COLO668 (cell line): ENCODE results near the gene HNRNPH3.
"Not testable (repeated sequence)": the region's sequence is repeated elsewhere in the genome, so short reads cannot be mapped to it uniquely, and the experiment has no call there.

Source experiments
- DNase-seq: peaks from one replicate; lab custom pipeline; 2025; ENCODE audit not compliant: unreplicated experiment; lab: John Stamatoyannopoulos, UW

Gene HNRNPH3, protein sequence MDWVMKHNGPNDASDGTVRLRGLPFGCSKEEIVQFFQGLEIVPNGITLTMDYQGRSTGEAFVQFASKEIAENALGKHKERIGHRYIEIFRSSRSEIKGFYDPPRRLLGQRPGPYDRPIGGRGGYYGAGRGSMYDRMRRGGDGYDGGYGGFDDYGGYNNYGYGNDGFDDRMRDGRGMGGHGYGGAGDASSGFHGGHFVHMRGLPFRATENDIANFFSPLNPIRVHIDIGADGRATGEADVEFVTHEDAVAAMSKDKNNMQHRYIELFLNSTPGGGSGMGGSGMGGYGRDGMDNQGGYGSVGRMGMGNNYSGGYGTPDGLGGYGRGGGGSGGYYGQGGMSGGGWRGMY

DNA sequence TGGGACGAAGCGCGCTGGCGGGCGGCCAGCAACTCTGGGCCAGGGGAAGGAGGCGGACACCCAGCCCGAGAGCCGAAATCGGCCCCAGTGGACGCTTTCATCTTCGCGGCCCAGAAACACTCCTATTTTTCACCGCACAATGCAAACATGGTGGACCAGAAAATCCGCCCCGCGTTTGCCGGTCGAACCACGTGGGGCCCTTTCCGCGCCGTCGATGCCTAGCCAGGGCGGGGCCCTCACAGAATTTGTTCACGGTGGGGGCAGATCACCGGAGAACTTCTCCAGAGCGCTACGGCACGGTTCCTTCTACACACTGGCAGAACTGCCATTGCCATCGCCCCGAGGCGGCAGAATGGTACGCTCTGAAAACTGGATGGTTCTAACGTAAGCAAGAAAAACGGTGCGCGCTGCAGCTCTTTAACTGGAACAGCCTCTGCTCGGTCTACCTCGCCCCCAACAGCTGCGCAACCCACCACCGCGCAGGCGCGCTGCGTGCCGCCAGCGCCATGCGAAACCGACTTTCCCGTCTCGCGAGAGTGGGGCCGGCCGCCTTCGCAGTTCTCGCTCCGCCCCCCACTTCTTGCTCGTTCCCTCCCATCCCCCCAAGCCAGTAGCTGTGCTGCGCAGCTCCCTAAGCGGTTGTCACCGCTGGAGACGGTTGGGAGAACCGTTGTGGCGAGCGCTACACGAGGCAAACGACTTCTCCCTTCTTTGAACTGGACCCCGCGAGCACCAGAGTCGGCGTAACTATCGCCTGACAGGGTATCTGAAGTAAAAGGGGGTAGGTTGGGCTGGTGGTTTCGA lies at the start of gene HNRNPH3:
TSS of gene HNRNPH3 (plus strand) at position 610 of the 804 bp plus-strand sequence. CDS start 5,158 bp downstream, outside the sequence.
- DNase-seq: peak; percentile 96

DNA sequence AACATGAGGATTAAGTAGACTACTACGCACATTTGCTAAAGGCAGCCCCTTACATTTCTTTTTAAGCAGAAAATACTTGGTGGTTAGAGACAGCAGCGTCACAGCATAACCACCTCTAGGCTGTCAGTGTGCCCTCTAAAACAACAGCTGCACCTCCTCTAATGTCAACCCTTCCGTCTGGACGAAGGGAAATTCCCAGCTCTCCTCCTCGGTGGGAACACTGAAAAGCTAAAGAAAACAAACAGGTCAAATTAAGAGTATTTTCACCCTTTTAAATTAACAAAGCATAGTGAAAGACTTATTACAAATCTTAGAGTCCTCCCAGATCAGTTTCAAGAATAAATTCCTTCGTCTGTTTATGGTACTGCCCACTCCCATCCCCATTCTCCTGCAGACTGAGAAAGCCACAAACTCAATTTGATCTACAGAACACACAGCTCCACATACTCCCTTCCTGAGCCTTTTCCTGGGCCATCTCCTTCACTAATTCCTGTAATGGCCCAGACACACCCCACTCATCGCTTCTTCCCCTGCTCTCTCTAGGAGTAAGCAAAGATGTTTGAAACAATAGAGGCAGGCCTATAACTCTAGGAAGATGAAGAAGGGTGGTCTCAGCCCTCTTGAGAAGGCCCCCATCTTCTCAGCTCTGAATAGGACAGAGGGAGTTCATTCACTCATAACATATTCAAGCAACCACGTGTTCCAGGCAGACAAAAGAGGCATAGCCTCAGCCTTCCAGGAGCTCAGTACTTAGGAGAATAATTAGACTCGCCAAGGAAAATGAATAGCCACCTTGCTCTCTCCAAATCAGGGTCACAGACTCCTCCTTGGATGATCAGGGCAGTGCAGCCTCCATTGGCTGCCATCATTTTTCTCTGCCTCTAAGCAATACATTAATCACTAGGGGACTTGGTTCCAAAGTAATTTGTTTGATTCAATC lies 47.5 kb upstream of the HNRNPH3 start:
- DNase-seq: no peak

DNA sequence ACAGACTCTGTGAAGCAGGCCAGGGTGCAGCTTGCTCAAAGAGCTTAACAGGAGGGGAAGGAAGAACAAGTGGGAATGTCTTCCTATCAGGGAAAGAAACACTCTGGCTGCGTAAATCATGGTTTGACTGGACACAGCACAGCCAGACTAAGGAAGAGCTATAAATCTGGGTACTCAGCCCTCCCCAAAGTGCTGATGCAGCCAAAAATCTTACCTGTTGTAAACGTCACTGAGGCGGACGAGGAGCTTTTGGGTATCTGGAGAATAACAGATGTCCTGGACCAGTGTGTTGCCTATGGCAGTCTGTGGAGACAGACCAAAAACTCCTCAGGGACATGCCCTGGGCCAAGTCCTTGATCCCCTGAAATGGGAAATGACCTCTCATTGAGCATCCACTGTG lies 43.1 kb upstream of the HNRNPH3 start:
- DNase-seq: no peak

DNA sequence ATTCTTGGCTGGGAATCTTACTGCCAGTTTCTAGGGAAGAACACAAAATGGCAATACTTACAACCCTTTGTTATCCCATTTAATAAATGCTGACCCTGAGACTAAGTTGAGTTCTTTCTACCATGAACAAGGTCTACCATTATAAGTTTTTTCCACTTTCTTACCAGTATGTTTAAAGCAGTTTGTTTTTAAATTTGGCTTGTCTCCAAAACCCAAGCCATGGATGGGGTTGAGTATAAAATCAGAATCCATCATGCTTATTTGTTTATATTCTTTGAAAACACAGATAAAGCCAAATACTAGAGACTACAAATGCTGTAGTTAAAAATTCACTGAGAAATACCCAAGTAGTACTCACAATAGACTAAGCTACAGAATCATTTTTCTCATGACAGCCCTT lies 41.1 kb upstream of the HNRNPH3 start:
- no peak for DNase-seq

DNA sequence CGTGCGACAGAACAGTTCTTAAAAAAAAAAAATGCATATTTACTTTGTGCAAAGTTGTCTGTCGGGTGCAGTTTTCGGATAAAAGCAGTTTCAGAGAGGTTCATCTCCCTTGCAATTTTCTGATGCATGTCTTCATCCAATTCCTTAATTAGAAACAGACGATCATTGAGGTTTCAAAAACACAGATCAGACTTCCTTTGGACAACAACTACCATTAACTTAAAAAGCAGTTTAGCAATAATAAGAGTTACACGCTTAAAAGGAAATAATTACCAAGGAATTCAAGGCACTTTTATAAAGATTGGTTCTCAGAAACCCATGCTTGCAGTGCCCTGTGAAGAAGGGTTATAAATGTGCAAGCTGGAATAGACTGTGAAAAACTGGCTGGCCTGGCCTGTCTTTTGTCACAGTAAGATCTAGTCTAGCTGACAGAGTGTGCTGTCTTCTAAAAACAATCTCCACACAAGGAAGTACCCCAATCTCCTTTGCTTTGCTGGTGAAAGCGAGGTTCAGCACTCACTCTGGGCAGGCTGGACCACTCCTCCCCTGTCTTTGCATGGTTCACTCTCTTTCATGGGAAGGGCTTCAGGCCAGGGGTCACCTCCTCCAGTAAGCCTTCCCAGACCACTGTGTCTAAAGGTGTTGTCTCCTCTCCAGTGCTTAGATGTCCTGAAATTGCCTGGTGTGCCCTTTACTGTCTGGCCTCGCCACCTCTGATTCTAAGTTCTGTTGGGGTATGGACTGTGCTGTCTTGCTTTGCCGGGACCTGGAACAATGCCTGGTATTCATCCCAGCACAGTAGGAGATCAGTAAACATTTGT lies 34.8 kb upstream of the HNRNPH3 start:
- DNase-seq: no peak

DNA sequence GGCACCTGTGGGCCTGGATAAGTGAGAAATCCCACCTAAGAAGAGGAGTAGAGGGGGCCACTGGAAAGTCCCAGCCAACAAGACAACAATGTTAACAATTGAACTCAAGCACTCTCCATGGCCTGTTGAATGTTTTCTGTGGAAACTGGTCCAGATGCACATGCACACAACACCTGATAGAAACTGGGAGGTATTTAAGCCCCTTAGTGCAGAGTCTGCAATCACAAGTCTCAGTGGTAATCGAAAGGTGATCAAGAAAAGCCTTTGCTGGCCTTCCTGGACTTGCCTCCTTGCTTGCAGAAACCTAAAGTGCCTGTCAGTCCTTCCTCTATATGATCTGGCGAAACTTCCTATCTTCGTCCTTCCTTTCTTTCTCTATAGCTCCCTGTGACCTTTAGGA lies 30.6 kb upstream of the HNRNPH3 start:
- DNase-seq: no peak

DNA sequence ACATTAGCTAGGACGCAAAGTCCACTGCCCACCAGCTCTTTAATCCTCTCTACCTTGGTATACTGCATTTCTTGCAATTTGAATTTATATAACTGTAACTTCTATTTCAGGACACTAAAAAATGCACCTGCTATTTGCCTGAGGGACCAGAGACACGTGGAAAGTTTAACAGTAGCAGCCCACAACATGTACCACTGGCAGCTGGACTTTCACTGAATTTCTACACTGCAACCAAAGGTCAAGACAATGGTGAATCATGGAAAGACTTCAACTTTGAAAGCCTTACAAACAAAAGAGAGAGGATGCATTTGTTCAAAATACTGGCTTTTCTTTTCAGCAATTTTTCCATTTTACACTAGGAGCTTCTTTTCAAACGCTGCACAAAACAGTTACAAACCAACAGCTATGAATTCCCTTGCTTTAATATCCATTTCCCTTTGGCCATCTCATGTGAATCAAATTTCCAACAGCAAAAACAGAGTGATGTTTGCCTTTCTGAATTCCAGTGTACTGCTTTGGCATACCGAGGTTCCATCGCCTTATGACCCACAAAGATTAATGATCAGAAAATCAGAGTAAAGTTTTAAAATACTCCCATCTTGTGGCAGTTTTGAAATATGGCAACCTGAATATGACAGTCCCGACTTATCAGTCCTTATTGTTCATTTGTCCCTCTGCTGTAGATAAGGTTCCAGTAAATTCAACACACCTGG lies 29.9 kb upstream of the HNRNPH3 start:
- no peak for DNase-seq

DNA sequence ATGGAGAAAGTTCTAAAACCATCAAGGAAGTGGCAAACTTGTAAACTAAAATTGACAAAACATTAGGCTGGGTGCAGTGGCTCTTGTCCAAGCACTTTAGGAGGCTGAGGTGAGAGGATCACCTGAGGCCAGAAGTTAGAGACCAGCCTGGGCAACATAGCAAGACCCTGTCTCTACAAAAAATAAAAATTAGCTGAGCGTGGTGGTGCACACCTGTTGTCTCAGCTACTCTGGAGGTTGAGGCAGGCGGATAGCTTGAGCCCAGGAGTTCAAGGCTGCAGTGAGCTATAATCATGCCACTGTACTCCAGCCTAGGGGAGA lies 29.4 kb upstream of the HNRNPH3 start:
- DNase-seq: no peak

DNA sequence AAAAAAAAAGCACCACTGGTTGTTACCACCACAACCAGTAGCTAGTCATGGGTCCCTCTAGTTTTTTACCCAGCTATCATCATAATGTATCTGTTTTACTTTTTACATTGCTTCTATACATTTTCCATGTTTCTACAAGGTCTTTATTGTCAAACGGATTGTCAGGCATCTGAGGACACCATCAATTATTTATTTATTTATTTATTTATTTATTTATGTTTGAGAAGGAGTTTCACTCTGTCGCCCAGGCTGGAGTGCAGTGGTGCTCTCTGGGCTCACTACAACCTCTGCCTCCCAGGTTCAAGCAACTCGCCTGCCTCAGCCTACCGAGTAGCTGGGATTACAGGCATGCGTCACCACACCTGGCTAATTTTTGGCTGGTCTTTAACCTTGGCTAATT lies 29.0 kb upstream of the HNRNPH3 start:
- no peak for DNase-seq

DNA sequence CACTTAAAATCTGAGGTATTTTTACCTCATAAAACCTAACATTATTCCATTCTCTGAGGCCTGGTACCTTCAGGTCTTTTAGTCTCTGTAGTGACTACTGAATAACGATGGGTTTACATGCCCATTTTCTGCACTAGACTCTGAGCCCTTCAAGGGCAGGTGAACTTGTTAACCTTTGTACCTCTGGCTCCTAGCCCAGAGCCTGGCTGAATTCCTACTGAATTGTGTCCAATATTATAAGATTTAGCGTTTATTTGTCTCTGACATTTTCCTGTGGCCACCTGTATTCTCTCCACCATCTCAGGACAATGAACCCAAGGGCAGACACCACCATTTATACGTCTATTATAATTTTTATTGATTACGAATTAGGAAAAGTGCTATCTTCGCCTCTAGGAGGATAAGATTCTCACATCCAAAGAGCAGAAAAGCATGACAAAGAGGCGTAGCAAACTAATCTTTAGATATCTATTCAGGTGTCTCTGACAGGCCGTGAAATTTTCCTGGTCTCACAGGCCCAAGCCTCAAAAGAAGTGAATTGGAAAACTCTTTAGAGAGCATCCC lies 27.9 kb upstream of the HNRNPH3 start:
- peak; percentile 11 for DNase-seq

DNA sequence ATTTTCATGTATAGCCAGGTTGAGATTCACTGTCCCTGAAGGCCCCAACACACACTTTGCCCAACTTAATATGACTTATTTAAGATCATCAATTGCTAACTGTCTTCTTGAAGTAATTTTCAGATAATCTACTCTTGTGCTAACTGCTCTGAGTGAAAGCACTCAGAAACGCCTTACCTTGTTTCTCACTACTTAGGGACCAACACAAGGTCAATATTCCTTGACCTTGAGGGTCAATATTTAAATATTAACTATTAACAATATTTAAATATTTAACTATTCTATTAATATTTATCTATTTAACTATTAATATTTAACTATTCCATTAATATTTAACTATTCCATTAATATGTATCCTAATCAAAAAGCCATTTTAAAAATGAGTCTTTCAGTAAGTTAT lies 26.0 kb upstream of the HNRNPH3 start:
- no peak for DNase-seq

DNA sequence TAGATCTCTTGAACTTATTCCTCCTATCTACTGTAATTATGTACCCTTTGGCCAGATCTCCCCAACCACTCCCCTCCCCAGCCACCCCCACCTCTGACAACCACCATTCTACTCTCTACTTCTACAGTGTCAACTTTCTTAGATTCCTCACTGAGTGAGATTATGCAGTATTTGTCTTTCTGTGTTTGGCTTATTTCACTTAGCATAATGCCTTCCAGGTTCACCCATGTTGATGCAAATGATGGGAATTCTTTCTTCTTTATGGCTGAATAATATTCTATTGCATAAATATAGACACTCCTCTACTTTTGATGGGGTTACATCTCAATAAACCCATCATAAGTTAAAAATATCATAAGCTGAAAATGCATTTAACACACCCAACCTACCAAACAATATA lies 21.3 kb upstream of the HNRNPH3 start:
- DNase-seq: no peak

DNA sequence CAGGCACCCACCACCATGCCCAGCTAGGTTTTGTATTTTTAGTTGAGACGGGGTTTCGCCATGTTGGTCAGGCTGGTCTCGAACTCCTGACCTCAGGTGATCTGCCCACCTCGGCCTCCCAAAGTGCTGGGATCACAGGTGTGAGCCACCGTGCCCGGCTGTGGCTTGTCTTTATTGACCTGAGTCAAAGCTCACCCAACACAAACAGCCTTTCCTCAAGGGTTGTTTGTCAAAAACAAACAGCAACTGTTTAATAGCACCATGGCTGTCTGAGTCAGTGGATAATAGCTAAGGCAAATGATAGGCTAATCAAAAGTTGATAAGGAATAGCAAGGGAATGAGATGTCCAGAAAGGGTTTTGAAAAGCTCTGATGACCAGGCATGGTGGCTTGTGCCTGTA lies 16.9 kb upstream of the HNRNPH3 start:
- DNase-seq: not testable (repeated sequence)

DNA sequence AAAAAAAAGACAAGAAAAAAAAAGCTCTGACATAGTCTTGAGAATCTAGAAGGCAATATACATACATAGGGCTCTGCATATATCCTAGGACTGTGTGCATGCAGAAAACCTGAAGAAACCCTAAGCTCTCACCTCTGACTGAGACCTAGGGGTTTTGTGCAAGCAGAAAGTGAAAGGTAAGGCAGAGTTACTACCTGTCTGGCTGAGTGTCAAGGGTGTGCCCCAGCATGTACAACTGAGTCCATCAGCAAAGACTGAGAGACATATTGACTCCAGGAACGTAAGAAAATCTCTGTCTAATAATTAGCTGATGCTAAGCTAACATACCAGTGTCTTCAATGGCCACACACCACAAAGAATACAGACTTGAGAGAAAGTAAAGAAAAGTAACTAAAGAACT lies 16.3 kb upstream of the HNRNPH3 start:
- no peak for DNase-seq

DNA sequence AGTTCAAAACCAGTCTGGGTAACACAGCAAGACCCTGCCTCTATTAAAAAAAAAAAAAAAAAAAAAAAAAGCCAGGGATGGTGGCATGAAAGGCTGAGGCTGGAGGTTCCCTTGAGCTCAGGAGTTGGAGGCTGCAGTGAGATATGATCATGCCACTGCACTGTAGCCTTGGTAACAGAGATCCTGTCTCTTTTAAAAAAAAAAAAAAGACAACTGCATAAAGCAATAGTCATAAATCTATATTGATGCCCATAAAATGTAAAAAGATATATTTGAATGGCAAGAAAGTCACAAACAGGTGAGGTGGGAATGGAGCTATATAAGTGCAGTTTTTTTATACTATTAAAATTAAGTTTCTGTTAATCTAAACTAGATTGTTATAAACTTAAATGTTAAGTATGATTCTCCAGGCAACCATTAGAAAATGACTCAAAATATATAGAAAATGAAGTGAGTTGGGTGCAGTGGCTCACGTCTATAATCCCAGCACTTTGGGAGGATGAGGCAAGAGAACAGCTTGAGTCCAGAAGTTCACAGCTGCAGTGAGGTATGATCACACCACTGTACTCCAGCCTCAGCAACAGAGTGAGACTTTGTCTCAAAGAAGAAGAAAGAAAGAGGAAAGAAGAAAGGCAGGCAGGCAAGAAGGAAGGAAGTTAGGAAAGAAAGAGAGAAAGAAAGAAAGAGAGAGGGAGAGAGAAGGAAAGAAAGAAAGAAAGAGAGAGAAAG lies 13.4 kb upstream of the HNRNPH3 start:
- no peak for DNase-seq

DNA sequence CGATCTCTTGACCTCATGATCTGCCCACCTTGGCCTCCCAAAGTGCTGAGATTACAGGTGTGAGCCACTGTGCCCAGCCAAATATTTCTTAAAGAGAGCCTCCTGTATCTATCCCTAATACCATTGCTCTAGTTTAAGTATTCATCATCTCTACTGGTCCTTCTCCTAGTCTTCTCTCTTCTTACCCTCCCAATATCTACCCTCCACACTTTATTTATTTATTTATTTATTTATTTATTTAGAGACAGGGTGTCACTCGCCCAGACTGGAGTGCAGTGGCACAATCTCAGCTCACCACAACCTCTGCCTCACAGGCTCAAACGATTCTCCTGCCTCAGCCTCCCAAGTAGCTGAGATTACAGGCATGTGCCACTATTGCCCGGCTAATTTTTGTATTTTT lies 7.5 kb upstream of the HNRNPH3 start:
- not testable (repeated sequence) for DNase-seq

DNA sequence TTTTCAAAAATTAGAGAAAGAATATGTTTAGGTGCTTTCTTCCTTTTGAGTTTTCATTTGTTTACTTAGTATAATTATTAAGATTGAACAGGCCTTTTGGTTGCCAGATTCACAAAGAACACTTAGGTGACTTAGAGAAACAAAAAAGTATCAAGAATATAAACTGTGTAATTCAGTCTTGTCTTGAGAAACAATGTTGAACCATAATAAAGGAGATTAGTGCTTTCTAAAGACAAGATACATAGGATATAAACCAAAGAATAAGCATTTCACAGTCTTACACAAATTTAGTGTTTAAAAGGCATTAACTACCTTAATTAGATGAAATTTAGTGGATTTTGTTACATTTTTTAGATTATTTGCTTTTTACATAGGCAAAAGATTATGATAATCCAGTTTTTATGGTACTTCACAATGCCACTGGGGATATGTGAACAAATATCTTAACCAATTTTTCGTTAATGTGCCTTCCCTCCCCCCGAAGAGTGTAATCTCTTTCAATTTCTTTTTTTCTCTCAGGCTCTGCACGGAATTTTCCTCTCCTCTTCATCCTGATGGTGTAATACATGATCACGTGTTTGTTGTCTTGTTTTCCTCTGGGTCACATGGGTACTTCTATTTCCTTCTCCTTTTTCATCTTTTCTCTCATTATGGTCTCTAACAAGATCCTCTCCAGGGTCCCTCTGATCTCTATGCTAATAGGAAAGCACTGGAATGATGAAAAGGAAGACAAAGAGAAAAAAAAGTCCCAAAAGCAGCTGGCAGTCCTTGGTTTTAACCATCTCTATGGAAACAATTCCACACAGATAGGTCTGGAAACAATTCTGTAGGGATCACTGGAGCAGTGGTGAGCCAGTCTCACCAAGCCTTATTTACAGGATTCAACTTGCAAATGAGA lies 3.7 kb upstream of the HNRNPH3 start:
- DNase-seq: no peak

DNA sequence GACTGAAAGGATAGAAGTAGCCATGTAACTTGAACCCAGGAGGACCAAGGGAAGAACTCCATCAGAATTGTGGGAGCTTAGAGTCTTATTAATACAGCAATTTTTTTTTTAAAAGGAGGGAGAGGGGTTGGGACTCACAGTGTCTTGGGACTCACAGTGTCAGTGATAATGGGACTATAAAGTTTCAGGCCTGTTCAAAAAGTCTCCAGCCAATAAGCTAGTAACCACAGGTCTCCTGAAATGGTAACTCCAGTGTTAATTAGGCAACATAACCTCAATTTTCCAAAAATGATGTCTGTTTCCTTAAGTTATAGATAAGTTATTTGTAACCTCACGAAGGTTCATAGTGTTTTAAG lies 2.4 kb upstream of the HNRNPH3 start:
- no peak for DNase-seq
